Loucy (cell line): ENCODE measurements around the gene ICOSLG.

ENCODE experiments used
- EZH2phosphoT487 ChIP-seq: fragments of 200-600 bp; IDR thresholded peaks from 2 replicates; pipeline ENCODE4 v1.6.1; 2018; ENCODE audit warnings: antibody characterized with exemption, mild to moderate bottlenecking, moderate library complexity, borderline replicate concordance
- TF ChIP-seq, protein P1 (sequence below): fragments of 200-600 bp; sonication (generic); conservative IDR thresholded peaks from 2 replicates; pipeline ENCODE4 v1.5.1; 2014; ENCODE audit warnings: mild to moderate bottlenecking, antibody characterized with exemption, low read length

DNA sequence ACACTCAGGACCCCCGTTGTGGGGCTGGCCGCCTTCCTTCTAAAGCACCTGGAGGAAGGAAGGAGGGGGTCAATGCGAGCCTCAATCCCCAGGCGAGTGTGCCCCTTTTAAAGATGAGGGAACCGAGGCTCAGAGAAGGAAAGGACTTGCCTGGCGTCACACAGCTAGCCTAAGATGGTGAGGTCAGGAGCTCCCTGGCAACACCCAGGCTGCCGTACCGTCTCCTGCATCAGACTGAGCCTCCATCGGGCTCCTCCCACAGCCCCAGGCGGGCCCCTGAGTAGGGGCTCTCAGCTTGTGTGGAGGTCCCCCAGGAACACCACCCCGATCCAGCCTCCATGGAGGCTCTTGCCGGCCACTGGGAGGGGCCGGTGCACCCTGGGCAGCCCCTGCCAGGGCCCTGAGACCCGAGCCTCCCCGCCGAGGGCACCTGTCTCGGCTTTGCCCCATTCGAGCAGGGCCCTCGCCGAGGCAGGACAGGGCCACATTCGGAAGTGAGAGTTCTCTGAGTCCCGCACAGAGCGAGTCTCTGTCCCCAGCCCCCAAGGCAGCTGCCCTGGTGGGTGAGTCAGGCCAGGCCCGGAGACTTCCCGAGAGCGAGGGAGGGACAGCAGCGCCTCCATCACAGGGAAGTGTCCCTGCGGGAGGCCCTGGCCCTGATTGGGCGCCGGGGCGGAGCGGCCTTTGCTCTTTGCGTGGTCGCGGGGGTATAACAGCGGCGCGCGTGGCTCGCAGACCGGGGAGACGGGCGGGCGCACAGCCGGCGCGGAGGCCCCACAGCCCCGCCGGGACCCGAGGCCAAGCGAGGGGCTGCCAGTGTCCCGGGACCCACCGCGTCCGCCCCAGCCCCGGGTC lies 44.6 kb upstream of the ICOSLG start, which contains the start of gene AIRE:
- TF ChIP-seq, protein P1, sequence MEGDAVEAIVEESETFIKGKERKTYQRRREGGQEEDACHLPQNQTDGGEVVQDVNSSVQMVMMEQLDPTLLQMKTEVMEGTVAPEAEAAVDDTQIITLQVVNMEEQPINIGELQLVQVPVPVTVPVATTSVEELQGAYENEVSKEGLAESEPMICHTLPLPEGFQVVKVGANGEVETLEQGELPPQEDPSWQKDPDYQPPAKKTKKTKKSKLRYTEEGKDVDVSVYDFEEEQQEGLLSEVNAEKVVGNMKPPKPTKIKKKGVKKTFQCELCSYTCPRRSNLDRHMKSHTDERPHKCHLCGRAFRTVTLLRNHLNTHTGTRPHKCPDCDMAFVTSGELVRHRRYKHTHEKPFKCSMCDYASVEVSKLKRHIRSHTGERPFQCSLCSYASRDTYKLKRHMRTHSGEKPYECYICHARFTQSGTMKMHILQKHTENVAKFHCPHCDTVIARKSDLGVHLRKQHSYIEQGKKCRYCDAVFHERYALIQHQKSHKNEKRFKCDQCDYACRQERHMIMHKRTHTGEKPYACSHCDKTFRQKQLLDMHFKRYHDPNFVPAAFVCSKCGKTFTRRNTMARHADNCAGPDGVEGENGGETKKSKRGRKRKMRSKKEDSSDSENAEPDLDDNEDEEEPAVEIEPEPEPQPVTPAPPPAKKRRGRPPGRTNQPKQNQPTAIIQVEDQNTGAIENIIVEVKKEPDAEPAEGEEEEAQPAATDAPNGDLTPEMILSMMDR = no peak
- no peak for TF ChIP-seq EZH2phosphoT487
